ENCODE data around the gene SLC46A1. TPM values are rescaled to one million over a fixed set of nuclear protein-coding genes. Genes with fewer than 3 reads are reported as not detected.

Gene SLC46A1
- total RNA-seq, 1 donor from 2014 or later, result 5.9 TPM

- no peak for DNase-seq (ENCODE audit: extremely low spot score, unreplicated experiment)
- Mint-ChIP-seq H3K4me3 (ENCODE audit: unreplicated experiment) (peak within 1 kb of the TSS; percentile 83), H3K27ac (ENCODE audit: unreplicated experiment) (peak within 1 kb of the TSS; percentile 76), H3K36me3 (ENCODE audit: unreplicated experiment) (peaks cover 2% of the 10 kb centered on the region), H3K27me3 (ENCODE audit: unreplicated experiment) (no peaks in the 10 kb centered on the region), H3K4me1 (ENCODE audit: unreplicated experiment) (peaks cover 26% of the 10 kb centered on the region), H3K9me3 (ENCODE audit: unreplicated experiment) (no peaks in the 10 kb centered on the region)
- no peak for TF ChIP-seq CTCF (IDR thresholded peaks at IDR 0.05)
Measured at GRCh38 chr17:28370035-28370743, 35.8 kb downstream of the SLC46A1 start, which contains the start of gene VTN. TSS of gene VTN (minus strand) at chr17:28370307. CDS start at chr17:28370203, 104 bp downstream.

- no peaks in the 10 kb centered on the region for H3K9me3 Mint-ChIP-seq (ENCODE audit: unreplicated experiment)
- no peak overlapping the region for H3K27ac Mint-ChIP-seq (ENCODE audit: unreplicated experiment)
- H3K4me3 Mint-ChIP-seq (ENCODE audit: unreplicated experiment), result no peak overlapping the region
Measured at GRCh38 chr17:28369684-28370034, 36.4 kb downstream of the SLC46A1 start.

GRCh38 chr17:28368915-28369683 is 36.9 kb downstream of the SLC46A1 start:
- H3K27ac Mint-ChIP-seq (ENCODE audit: unreplicated experiment), result no peak overlapping the region

More at GRCh38 chr17:28369684-28370034, 36.4 kb downstream of the SLC46A1 start:
- no peak for TF ChIP-seq CTCF (IDR thresholded peaks at IDR 0.05)
- Mint-ChIP-seq H3K27me3 (ENCODE audit: unreplicated experiment) (no peaks in the 10 kb centered on the region), H3K36me3 (ENCODE audit: unreplicated experiment) (no peaks in the 10 kb centered on the region), H3K4me1 (ENCODE audit: unreplicated experiment) (peaks cover 26% of the 10 kb centered on the region)
- no peak for DNase-seq (ENCODE audit: extremely low spot score, unreplicated experiment)

GRCh38 chr17:28368306-28368831 is 37.6 kb downstream of the SLC46A1 start:
- Mint-ChIP-seq H3K9me3 (ENCODE audit: unreplicated experiment) (no peaks in the 10 kb centered on the region), H3K27me3 (ENCODE audit: unreplicated experiment) (no peaks in the 10 kb centered on the region), H3K4me3 (ENCODE audit: unreplicated experiment) (no peak overlapping the region)

More at GRCh38 chr17:28368915-28369683, 36.9 kb downstream of the SLC46A1 start:
- Mint-ChIP-seq H3K36me3 (ENCODE audit: unreplicated experiment) (no peaks in the 10 kb centered on the region), H3K27me3 (ENCODE audit: unreplicated experiment) (no peaks in the 10 kb centered on the region), H3K4me1 (ENCODE audit: unreplicated experiment) (peaks cover 26% of the 10 kb centered on the region), H3K9me3 (ENCODE audit: unreplicated experiment) (no peaks in the 10 kb centered on the region), H3K4me3 (ENCODE audit: unreplicated experiment) (no peak overlapping the region)
- DNase-seq (ENCODE audit: extremely low spot score, unreplicated experiment), result no peak
- no peak for TF ChIP-seq CTCF (IDR thresholded peaks at IDR 0.05)

More at GRCh38 chr17:28368306-28368831, 37.6 kb downstream of the SLC46A1 start:
- no peak for TF ChIP-seq CTCF (IDR thresholded peaks at IDR 0.05)
- no peak for DNase-seq (ENCODE audit: extremely low spot score, unreplicated experiment)
- Mint-ChIP-seq H3K36me3 (ENCODE audit: unreplicated experiment) (no peaks in the 10 kb centered on the region), H3K27ac (ENCODE audit: unreplicated experiment) (no peak overlapping the region), H3K4me1 (ENCODE audit: unreplicated experiment) (peaks cover 22% of the 10 kb centered on the region)
